HUES64 (cell line): Measurements from ENCODE around the gene ASMTL.
A peak's percentile ranks its signal among the peaks of the same experiment; 100 is the strongest.
"Not testable (repeated sequence)": the region's sequence is repeated elsewhere in the genome, so short reads cannot be mapped to it uniquely, and the experiment has no call there.

Experiments
- H3K27ac ChIP-seq: 2 replicates; pipeline ENCODE4 v1.7.0; 2013; ENCODE audit warnings: low read depth, low read length, inconsistent platforms
- H3K27me3 ChIP-seq: 2 replicates; pipeline ENCODE4 v1.6.1; 2013; ENCODE audit warnings: mild to moderate bottlenecking, low read length; ENCODE audit not compliant: insufficient read depth
- H3K36me3 ChIP-seq: 2 replicates; pipeline ENCODE4 v1.6.1; 2013; ENCODE audit warnings: mild to moderate bottlenecking, low read length; ENCODE audit not compliant: insufficient read depth
- H3K4me1 ChIP-seq: 2 replicates; pipeline ENCODE4 v1.6.1; 2013; ENCODE audit warnings: mild to moderate bottlenecking, low read length, moderate library complexity; ENCODE audit not compliant: insufficient read depth
- H3K4me3 ChIP-seq: 2 replicates; pipeline ENCODE4 v1.5.1; 2013; ENCODE audit warnings: mild to moderate bottlenecking, low read length, moderate library complexity
- H3K9ac ChIP-seq: 2 replicates; pipeline ENCODE4 v1.6.1; 2013; ENCODE audit warnings: mild to moderate bottlenecking, low read depth, low read length
- H3K9me3 ChIP-seq: 2 replicates; pipeline ENCODE4 v1.6.1; 2013; ENCODE audit warnings: low read depth, low read length; ENCODE audit not compliant: insufficient read depth
- WGBS: fragments of 150-250, 120-280 bp; methylation state at CpG from one replicate; pipeline ENCODE4 v1.1.7; 2013; ENCODE audit warnings: missing lambda C conversion rate; 5-methylcytosine and 5-hydroxymethylcytosine counted together

ASMTL gene

GRCh38 chrX:1451251-1451660 lies 1.5 kb downstream of the ASMTL start:
- WGBS = 80% methylated on average over 6 of the region's 6 CpGs
- Histone ChIP-seq H3K27me3 (no peaks in the 10 kb centered on the region), H3K9ac (no peak overlapping the region), H3K9me3 (peaks cover 21% of the 10 kb centered on the region), H3K4me3 (peak overlapping the region; percentile 85), H3K4me1 (no peaks in the 10 kb centered on the region), H3K36me3 (peaks cover 24% of the 10 kb centered on the region), H3K27ac (no peak overlapping the region)

GRCh38 chrX:1450361-1451161 lies 2.1 kb downstream of the ASMTL start:
- Histone ChIP-seq H3K27ac (no peak overlapping the region), H3K36me3 (peaks cover 24% of the 10 kb centered on the region), H3K4me3 (no peak overlapping the region), H3K9me3 (peaks cover 21% of the 10 kb centered on the region), H3K27me3 (no peaks in the 10 kb centered on the region), H3K4me1 (no peaks in the 10 kb centered on the region), H3K9ac (no peak overlapping the region)
- WGBS = 72% methylated on average over 9 of the region's 9 CpGs

- no peak overlapping the region for H3K4me3 ChIP-seq
- H3K36me3 ChIP-seq = peaks cover 24% of the 10 kb centered on the region
- no peaks in the 10 kb centered on the region for H3K27me3 ChIP-seq
- no peak overlapping the region for H3K9ac ChIP-seq
- H3K27ac ChIP-seq = no peak overlapping the region
- no peaks in the 10 kb centered on the region for H3K4me1 ChIP-seq
- 97% methylated on average over 2 of the region's 2 CpGs for WGBS
- peaks cover 22% of the 10 kb centered on the region for H3K9me3 ChIP-seq
These were observed 2.9 kb downstream of the ASMTL start for GRCh38 chrX:1449823-1450149.

- peaks cover 24% of the 10 kb centered on the region for H3K9me3 ChIP-seq
- no peak overlapping the region for H3K9ac ChIP-seq
- H3K27me3 ChIP-seq = no peaks in the 10 kb centered on the region
- H3K27ac ChIP-seq = no peak overlapping the region
- peaks cover 24% of the 10 kb centered on the region for H3K36me3 ChIP-seq
- no peaks in the 10 kb centered on the region for H3K4me1 ChIP-seq
- 85% methylated on average over 9 of the region's 9 CpGs for WGBS
- no peak overlapping the region for H3K4me3 ChIP-seq
These were observed 3.5 kb downstream of the ASMTL start for GRCh38 chrX:1449036-1449822.

- H3K9me3 ChIP-seq = peaks cover 24% of the 10 kb centered on the region
- H3K36me3 ChIP-seq = peaks cover 27% of the 10 kb centered on the region
- not testable (repeated sequence) for H3K4me1 ChIP-seq, H3K9ac ChIP-seq, H3K4me3 ChIP-seq, H3K27ac ChIP-seq, H3K27me3 ChIP-seq
- WGBS = 94% methylated on average over 5 of the region's 5 CpGs
These were observed 4.1 kb downstream of the ASMTL start for GRCh38 chrX:1448573-1449001.

- not testable (repeated sequence) for H3K9ac ChIP-seq, H3K4me3 ChIP-seq, H3K27ac ChIP-seq, H3K4me1 ChIP-seq, H3K27me3 ChIP-seq
- H3K36me3 ChIP-seq = peaks cover 28% of the 10 kb centered on the region
- 96% methylated on average over 8 of the region's 8 CpGs for WGBS
- peaks cover 24% of the 10 kb centered on the region for H3K9me3 ChIP-seq
These were observed 4.6 kb downstream of the ASMTL start for GRCh38 chrX:1447969-1448572.

GRCh38 chrX:1446984-1447968 lies 5.4 kb downstream of the ASMTL start:
- H3K27me3 ChIP-seq, H3K27ac ChIP-seq, H3K4me1 ChIP-seq, H3K9ac ChIP-seq, H3K4me3 ChIP-seq: not testable (repeated sequence)
- WGBS = 96% methylated on average over 13 of the region's 13 CpGs
- peaks cover 24% of the 10 kb centered on the region for H3K9me3 ChIP-seq
- H3K36me3 ChIP-seq = peaks cover 30% of the 10 kb centered on the region

GRCh38 chrX:1444561-1445500 lies 7.9 kb downstream of the ASMTL start:
- Histone ChIP-seq H3K9me3 (peaks cover 24% of the 10 kb centered on the region), H3K36me3 (peaks cover 50% of the 10 kb centered on the region)
- WGBS = 94% methylated on average over 18 of the region's 19 CpGs

GRCh38 chrX:1443496-1444075 lies 9.1 kb downstream of the ASMTL start:
- no peaks in the 10 kb centered on the region for H3K4me1 ChIP-seq
- WGBS = 89% methylated on average over 26 of the region's 26 CpGs
- no peak overlapping the region for H3K27ac ChIP-seq
- peaks cover 48% of the 10 kb centered on the region for H3K36me3 ChIP-seq
- peaks cover 14% of the 10 kb centered on the region for H3K9me3 ChIP-seq
- H3K9ac ChIP-seq = no peak overlapping the region
- H3K4me3 ChIP-seq = no peak overlapping the region
- H3K27me3 ChIP-seq = no peaks in the 10 kb centered on the region

More at GRCh38 chrX:1444561-1445500, 7.9 kb downstream of the ASMTL start:
- no peak overlapping the region for H3K4me3 ChIP-seq
- H3K9ac ChIP-seq = no peak overlapping the region
- H3K27ac ChIP-seq = no peak overlapping the region
- no peaks in the 10 kb centered on the region for H3K4me1 ChIP-seq
- H3K27me3 ChIP-seq = no peaks in the 10 kb centered on the region
